Measurements from ENCODE around the gene TPPP. TPM values are rescaled to one million over a fixed set of nuclear protein-coding genes. Genes with fewer than 3 reads are reported as not detected.

The TPPP gene
- total RNA-seq, 2 donors from 2014 or later: 12.2 to 15.7 TPM

DNA sequence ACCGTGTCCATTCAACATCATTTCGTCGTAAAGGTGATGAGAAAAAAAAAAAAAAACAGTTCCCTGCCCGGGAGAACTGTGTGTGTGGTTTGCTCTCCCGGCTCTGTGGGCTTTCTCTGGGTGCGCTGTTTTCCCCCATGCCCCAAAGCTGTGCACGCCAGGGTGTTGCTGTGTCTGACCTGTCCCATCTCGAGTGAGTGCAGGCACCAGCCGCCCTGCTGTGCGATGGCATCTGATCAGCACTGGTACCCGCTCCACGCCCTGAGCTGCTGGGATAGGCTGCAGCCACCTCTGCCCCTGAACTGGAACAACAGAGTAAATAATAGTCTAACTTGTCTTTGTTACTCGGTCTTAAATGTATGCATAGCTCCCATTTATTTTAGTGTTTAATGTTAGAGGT, 47.7 kb downstream of the TPPP start:
- H3K27ac ChIP-seq: no peak overlapping the region
- H3K4me1 ChIP-seq: no peaks in the 10 kb centered on the region
- H3K36me3 ChIP-seq: no peaks in the 10 kb centered on the region
- no peak overlapping the region for H3K4me3 ChIP-seq
- no peaks in the 10 kb centered on the region for H3K9me3 ChIP-seq
- no peak for TF ChIP-seq CTCF (IDR thresholded peaks at IDR 0.05)
- DNase-seq (ENCODE audit: low spot score): no peak
- no peaks in the 10 kb centered on the region for H3K27me3 ChIP-seq

DNA sequence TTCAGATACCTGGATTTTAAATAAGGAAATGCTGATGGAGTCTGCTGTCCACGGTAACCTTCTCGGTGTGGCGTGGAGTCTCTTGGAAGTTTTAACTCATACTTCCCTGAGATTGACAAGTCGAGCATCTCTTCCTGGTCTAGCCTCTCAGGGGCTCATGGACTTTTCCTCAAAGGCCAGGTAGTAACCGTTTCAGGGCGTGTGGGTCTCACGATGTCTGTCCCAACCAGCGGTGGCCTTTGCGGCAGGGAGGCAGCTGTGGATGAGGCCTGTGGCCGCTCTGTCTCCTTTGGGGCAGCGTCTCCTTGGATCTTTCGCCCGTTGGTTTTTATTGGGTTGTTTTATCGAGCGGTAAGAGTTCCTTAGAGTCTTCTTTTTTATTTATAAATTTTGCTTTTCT, 48.2 kb downstream of the TPPP start:
- no peak overlapping the region for H3K4me3 ChIP-seq
- TF ChIP-seq CTCF (IDR thresholded peaks at IDR 0.05): no peak
- no peaks in the 10 kb centered on the region for H3K9me3 ChIP-seq
- no peaks in the 10 kb centered on the region for H3K27me3 ChIP-seq
- no peak overlapping the region for H3K27ac ChIP-seq
- no peaks in the 10 kb centered on the region for H3K36me3 ChIP-seq
- no peak for DNase-seq (ENCODE audit: low spot score)
- H3K4me1 ChIP-seq: no peaks in the 10 kb centered on the region

- Histone ChIP-seq H3K4me3 (no peak overlapping the region), H3K36me3 (no peaks in the 10 kb centered on the region), H3K9me3 (no peaks in the 10 kb centered on the region), H3K27me3 (no peaks in the 10 kb centered on the region), H3K27ac (no peak overlapping the region), H3K4me1 (no peaks in the 10 kb centered on the region)
- DNase-seq (ENCODE audit: low spot score): no peak
- TF ChIP-seq CTCF (IDR thresholded peaks at IDR 0.05): no peak
Measured at GRCh38 chr5:644509-644908, 48.6 kb downstream of the TPPP start.

DNA sequence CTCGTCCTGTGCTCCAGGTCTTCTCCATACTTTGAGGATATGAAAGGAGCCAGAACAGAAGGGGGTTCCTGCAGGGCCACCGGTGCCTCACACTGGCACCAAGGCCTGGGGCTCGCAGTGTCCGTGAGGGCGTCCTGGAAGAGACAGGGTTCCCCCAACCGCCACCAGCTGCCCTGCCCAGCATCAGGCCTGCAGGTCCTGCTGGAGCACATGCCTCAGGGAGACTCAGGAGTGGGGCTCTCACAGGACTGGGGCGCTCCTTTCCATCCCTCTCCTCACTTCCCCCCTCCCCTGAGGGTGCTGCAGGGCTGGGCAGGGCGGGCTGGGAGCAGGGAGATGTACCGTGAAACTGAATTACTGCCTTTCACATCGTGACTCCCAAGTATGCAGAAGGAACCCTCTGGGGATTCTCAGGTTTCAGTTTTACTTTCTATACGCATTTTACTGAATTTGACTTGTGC, 49.3 kb downstream of the TPPP start:
- Histone ChIP-seq H3K4me1 (no peaks in the 10 kb centered on the region), H3K4me3 (no peak overlapping the region), H3K27ac (no peak overlapping the region), H3K9me3 (no peaks in the 10 kb centered on the region), H3K36me3 (no peaks in the 10 kb centered on the region), H3K27me3 (no peaks in the 10 kb centered on the region)
- no peak for DNase-seq (ENCODE audit: low spot score)
- TF ChIP-seq CTCF (IDR thresholded peaks at IDR 0.05): no peak

GRCh38 chr5:643351-643801, 49.8 kb downstream of the TPPP start:
- no peaks in the 10 kb centered on the region for H3K36me3 ChIP-seq

More at GRCh38 chr5:643351-643801, 49.8 kb downstream of the TPPP start:
- no peak overlapping the region for H3K4me3 ChIP-seq
- no peak for TF ChIP-seq CTCF (IDR thresholded peaks at IDR 0.05)
- no peaks in the 10 kb centered on the region for H3K4me1 ChIP-seq
- no peaks in the 10 kb centered on the region for H3K27me3 ChIP-seq
- no peak overlapping the region for H3K27ac ChIP-seq
- no peak for DNase-seq (ENCODE audit: low spot score)
- H3K9me3 ChIP-seq: no peaks in the 10 kb centered on the region
